GM19324 (cell line): ENCODE results near the gene TEX30.

Source experiments
- ATAC-seq: cut with Tn5 transposase; IDR thresholded peaks from one replicate; pipeline ENCODE4 v1.9.1; 2021; ENCODE audit warnings: mild to moderate bottlenecking, moderate library complexity; ENCODE audit not compliant: unreplicated experiment, low FRiP score

Gene TEX30

GRCh38 chr13:102721800-102722231 lies 51.8 kb downstream of the TEX30 start:
- no peak for ATAC-seq

GRCh38 chr13:102718746-102719145 lies 54.8 kb downstream of the TEX30 start:
- no peak for ATAC-seq
